NB4 (cell line): Measurements from ENCODE around the gene MSI1.
"Not testable (repeated sequence)": the region's sequence is repeated elsewhere in the genome, so short reads cannot be mapped to it uniquely, and the experiment has no call there.

ENCODE experiments used
- MAX ChIP-seq: IDR thresholded peaks from 2 replicates; pipeline ENCODE4 v1.6.1; 2011; ENCODE audit warnings: low read depth, low read length
- POLR2A ChIP-seq: IDR thresholded peaks from 2 replicates; pipeline ENCODE4 v1.6.1; 2011; ENCODE audit warnings: mild to moderate bottlenecking; ENCODE audit not compliant: insufficient read length; ENCODE audit errors: extremely low read depth
- TF ChIP-seq, protein P1 (sequence below): IDR thresholded peaks from one replicate; pipeline ENCODE4 v1.5.1; 2012; ENCODE audit warnings: low read depth, low read length

DNA sequence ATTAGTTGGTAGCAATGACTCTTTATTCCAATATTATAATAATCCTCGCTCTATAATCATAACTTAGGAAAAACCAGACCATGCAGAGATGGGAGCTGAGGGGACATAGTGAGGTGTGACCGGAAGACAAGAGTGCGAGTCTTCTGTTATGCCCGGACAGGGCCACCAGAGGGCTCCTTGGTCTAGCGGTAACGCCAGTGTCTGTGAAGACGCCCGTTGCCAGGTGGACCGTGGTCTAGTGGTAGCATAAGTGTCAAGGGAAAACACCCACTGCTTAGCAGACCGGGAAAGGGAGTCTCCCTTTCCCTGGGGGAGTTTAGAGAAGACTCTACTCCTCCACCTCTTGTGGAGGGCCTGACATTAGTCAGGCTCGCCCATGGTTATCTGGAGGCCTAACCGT, 33.5 kb downstream of the MSI1 start:
- TF ChIP-seq, protein P1, sequence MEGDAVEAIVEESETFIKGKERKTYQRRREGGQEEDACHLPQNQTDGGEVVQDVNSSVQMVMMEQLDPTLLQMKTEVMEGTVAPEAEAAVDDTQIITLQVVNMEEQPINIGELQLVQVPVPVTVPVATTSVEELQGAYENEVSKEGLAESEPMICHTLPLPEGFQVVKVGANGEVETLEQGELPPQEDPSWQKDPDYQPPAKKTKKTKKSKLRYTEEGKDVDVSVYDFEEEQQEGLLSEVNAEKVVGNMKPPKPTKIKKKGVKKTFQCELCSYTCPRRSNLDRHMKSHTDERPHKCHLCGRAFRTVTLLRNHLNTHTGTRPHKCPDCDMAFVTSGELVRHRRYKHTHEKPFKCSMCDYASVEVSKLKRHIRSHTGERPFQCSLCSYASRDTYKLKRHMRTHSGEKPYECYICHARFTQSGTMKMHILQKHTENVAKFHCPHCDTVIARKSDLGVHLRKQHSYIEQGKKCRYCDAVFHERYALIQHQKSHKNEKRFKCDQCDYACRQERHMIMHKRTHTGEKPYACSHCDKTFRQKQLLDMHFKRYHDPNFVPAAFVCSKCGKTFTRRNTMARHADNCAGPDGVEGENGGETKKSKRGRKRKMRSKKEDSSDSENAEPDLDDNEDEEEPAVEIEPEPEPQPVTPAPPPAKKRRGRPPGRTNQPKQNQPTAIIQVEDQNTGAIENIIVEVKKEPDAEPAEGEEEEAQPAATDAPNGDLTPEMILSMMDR: peak; percentile 58
- not testable (repeated sequence) for TF ChIP-seq MAX, POLR2A
